NCI-H187 treated with DMSO at 0.1 percent for 48 hours (cell line): ENCODE data around the gene MYO9A.
"Not testable (repeated sequence)": the region's sequence is repeated elsewhere in the genome, so short reads cannot be mapped to it uniquely, and the experiment has no call there.

Source experiments
- DNase-seq: peaks from one replicate; lab custom pipeline; 2025; lab: John Stamatoyannopoulos, UW

The MYO9A gene

GRCh38 chr15:72136170-72137051 lies 18.5 kb upstream of the MYO9A start:
- DNase-seq: no peak

GRCh38 chr15:72135719-72136118 lies 17.8 kb upstream of the MYO9A start:
- no peak for DNase-seq

GRCh38 chr15:72133211-72133610 lies 15.3 kb upstream of the MYO9A start:
- no peak for DNase-seq

GRCh38 chr15:72131922-72132321 lies 14.0 kb upstream of the MYO9A start:
- DNase-seq: no peak

- no peak for DNase-seq
Measured at GRCh38 chr15:72130272-72130671, 12.3 kb upstream of the MYO9A start.

GRCh38 chr15:72128359-72128758 lies 10.4 kb upstream of the MYO9A start:
- no peak for DNase-seq

- no peak for DNase-seq
Measured at GRCh38 chr15:72127724-72128322, 9.9 kb upstream of the MYO9A start.

- DNase-seq: no peak
Measured at GRCh38 chr15:72124218-72124617, 6.3 kb upstream of the MYO9A start.

- DNase-seq: no peak
Measured at GRCh38 chr15:72117486-72118016, 399 bp downstream of the MYO9A start.

GRCh38 chr15:72116731-72117485 lies 1.0 kb downstream of the MYO9A start:
- DNase-seq: no peak

GRCh38 chr15:72113347-72114031 lies 4.5 kb downstream of the MYO9A start:
- DNase-seq: no peak

GRCh38 chr15:72112805-72113204 lies 5.1 kb downstream of the MYO9A start:
- DNase-seq: no peak

- DNase-seq: no peak
Measured at GRCh38 chr15:72112116-72112515, 5.8 kb downstream of the MYO9A start.

- DNase-seq: no peak
Measured at GRCh38 chr15:72110355-72110754, 7.6 kb downstream of the MYO9A start.

GRCh38 chr15:72106068-72106467 lies 11.9 kb downstream of the MYO9A start:
- no peak for DNase-seq

- no peak for DNase-seq
Measured at GRCh38 chr15:72105111-72105510, 12.8 kb downstream of the MYO9A start.

GRCh38 chr15:72100551-72100950 lies 17.4 kb downstream of the MYO9A start:
- DNase-seq: not testable (repeated sequence)

GRCh38 chr15:72099155-72099554 lies 18.8 kb downstream of the MYO9A start:
- no peak for DNase-seq

GRCh38 chr15:72098040-72098439 lies 19.9 kb downstream of the MYO9A start:
- no peak for DNase-seq

GRCh38 chr15:72096796-72097195 lies 21.2 kb downstream of the MYO9A start:
- no peak for DNase-seq

GRCh38 chr15:72092691-72093090 lies 25.3 kb downstream of the MYO9A start:
- no peak for DNase-seq

- DNase-seq: no peak
Measured at GRCh38 chr15:72092006-72092405, 25.9 kb downstream of the MYO9A start.
